Stimulated activated CD8-positive, alpha-beta memory T cell treated with anti-CD3 and anti-CD28 coated beads, Interleukin-4, amount 100 ng/mL, for 48 hours (primary cell): ENCODE data around the gene ALPI.
A peak's percentile ranks its signal among the peaks of the same experiment; 100 is the strongest.
"Not testable (repeated sequence)": the region's sequence is repeated elsewhere in the genome, so short reads cannot be mapped to it uniquely, and the experiment has no call there.

Experiments
- DNase-seq: peaks from one replicate; pipeline ENCODE4 v3.0.0-alpha.2; 2020

Gene ALPI

GRCh38 chr2:232455426-232456255, at the start of gene ALPI:
Gene ALPI (plus strand): TSS chr2:232456153. CDS start chr2:232456200, 47 bp downstream.
- DNase-seq: no peak

GRCh38 chr2:232406556-232407310, 49.2 kb upstream of the ALPI start, which contains the start of gene ALPG:
Gene ALPG (plus strand): TSS chr2:232406844. CDS start chr2:232406895, 51 bp downstream.
- DNase-seq: no peak

- not testable (repeated sequence) for DNase-seq
These were observed 48.4 kb upstream of the ALPI start for GRCh38 chr2:232407428-232408150.

- not testable (repeated sequence) for DNase-seq
These were observed 47.7 kb upstream of the ALPI start for GRCh38 chr2:232408269-232408668.

GRCh38 chr2:232409617-232410016, 46.3 kb upstream of the ALPI start:
- DNase-seq: not testable (repeated sequence)

GRCh38 chr2:232410238-232410900, 45.6 kb upstream of the ALPI start:
- no peak for DNase-seq

GRCh38 chr2:232411901-232412629, 43.9 kb upstream of the ALPI start:
- DNase-seq: no peak

GRCh38 chr2:232412986-232413385, 43.0 kb upstream of the ALPI start:
- DNase-seq: no peak

GRCh38 chr2:232415138-232415690, 40.7 kb upstream of the ALPI start:
- DNase-seq: no peak

GRCh38 chr2:232415736-232416520, 40.0 kb upstream of the ALPI start:
- no peak for DNase-seq

- no peak for DNase-seq
These were observed 39.2 kb upstream of the ALPI start for GRCh38 chr2:232416521-232417470.

- DNase-seq: no peak
These were observed 38.5 kb upstream of the ALPI start for GRCh38 chr2:232417489-232417888.

- DNase-seq: no peak
These were observed 37.9 kb upstream of the ALPI start for GRCh38 chr2:232418056-232418455.

GRCh38 chr2:232418466-232419244, 37.3 kb upstream of the ALPI start:
- DNase-seq: peak; percentile 57

GRCh38 chr2:232419245-232420072, 36.5 kb upstream of the ALPI start:
- no peak for DNase-seq

- no peak for DNase-seq
These were observed 35.9 kb upstream of the ALPI start for GRCh38 chr2:232420073-232420454.

- DNase-seq: peak; percentile 44
These were observed 35.3 kb upstream of the ALPI start for GRCh38 chr2:232420463-232421188.
